GM19463 (cell line): Measurements from ENCODE around the gene DLG5.
"Not testable (repeated sequence)": the region's sequence is repeated elsewhere in the genome, so short reads cannot be mapped to it uniquely, and the experiment has no call there.

Source experiments
- ATAC-seq: cut with Tn5 transposase; IDR thresholded peaks from one replicate; pipeline ENCODE4 v1.9.1; 2021; ENCODE audit warnings: mild to moderate bottlenecking, moderate library complexity; ENCODE audit not compliant: unreplicated experiment

Gene DLG5

GRCh38 chr10:77773631-77774426, 152.7 kb downstream of the DLG5 start:
- no peak for ATAC-seq

DNA sequence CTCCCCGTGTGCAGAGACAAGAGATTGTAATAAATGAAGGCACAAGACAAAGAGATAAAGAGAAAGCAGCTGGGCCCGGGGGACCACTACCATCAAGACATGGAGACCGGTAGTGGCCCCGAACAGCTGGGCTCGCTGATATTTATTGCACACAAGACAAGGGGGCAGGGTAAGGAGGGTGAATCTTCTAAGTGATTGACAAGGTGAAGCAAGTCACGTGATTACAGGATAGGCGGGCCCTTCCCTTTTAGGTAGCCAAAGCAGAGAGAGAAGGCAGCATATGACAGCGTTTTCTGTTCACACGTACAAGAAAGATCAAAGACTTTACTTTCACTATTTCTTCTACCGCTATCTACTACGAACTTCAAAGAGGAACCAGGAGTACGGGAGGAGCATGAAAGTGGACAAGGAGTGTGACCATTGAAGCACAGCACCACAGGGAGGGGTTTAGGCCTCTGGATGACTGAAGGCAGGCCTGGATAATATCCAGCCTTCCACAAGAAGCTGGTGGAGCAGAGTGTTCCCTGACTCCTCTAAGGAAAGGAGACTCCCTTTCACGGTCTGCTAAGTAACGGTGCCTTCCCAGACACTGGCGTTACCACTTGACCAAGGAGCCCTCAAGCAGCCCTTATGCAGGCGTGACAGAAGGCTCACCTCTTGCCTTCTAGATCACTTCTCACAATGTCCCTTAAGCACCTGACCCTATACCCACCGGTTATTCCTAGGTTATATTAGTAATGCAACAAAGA, 153.5 kb downstream of the DLG5 start:
- ATAC-seq = not testable (repeated sequence)

DNA sequence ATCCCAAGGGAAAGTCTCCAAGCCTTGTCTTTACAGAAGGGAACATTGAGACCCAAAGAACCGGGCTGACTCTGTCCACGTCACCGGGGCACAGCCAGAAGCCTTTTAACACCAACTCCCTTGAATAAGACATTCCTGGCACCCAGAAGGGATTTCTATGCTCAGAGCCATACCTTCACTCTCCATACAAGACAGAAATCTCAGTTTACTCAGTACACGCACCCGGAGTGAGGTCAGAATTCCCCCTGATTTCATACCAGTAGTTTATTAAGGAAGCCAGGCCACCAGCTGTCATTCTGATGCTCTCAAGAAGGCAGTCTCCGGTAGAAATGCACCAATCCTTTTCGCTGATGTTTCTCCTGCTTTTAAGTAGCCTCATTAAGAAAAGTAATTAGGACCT, 154.7 kb downstream of the DLG5 start:
- no peak for ATAC-seq

DNA sequence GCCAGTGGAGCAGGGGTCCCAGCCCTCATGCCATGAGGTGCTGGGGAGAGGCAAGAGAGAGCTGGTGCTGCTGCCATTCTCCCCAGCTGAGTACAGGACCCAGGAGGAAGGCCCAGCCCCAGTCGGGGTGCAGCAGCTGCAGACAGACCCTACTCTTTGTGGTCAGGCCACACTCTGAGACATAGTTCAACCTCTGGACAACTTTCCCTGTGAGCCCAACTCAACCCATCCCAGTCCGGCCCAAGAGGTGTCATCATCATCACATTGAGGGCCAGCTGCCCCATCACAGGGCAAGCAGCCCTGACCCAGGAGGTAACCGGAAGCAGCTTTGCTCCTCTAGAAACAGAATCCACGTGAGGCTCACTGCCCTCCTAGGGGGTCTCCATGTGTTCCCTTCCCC, 155.1 kb downstream of the DLG5 start:
- no peak for ATAC-seq

DNA sequence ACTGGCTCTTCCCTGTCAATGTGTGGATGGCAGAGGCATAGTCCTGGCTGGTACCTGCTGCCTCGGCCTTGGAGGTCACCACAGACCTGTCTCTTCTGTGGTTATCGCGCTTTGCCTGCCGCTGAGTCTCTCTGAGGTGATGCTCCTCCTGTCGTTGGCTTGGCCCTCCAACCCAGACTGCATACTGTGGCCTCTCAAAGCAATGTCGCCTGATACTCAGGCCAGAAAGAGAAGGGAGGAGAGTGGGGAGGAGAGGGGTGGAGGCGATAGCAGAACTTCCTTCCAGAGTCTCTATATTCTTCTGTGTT, 155.7 kb downstream of the DLG5 start:
- ATAC-seq = no peak

DNA sequence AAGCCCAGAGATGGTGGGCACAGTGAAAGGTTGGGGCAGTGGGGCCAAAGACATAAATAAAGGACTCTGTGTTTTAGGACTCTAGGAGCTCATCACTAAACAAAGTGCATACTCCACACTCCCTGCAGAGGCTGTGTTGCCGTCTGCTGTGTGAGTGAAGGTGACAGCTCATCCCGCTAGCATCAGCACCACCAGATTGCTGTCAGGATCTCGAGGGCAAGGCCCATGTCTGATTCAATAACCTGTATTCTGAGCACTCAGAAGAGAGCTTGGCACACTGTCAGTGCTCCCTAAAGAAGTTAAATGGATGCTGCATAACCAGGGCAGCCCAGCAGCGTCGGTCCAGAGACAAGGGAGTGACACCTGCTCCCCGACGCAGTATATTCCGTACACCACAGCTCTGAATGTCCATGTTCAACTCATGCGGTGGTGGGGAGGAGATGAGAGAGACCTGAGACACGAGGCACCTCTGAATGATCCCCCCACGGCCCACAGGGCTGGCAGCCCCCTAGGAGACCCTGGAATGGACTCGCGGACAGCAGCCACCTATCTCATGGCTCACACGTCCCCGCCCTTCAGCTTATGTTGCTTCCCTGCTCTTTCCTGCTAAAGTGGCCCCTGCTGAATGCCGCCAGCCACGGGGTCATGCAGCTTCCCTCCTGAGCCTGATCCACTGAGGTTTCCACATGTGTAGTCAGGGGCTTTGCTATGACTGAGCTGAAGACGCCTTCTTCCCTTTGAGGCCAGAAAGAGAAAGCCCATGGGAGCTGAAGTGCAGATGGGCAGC, 156.3 kb downstream of the DLG5 start:
- no peak for ATAC-seq

DNA sequence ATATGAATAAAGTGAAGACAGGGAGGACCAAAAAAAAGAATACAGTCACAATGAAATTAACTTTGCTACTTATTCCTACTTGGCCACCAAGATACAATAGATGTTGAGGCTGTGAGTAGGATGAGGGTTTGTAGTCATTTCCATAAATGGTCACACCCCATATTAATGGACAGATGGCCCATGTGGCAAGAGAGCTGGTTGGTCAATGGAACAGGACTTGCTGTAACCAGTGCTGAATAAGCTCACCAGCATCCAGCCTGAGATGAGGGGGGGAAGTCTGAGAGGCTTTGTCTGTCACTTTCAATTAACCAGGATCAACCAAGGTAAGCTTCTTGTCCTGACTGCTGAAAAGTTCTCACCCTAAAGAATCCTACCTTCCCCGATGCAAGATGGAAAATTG, 158.5 kb downstream of the DLG5 start:
- ATAC-seq = no peak

DNA sequence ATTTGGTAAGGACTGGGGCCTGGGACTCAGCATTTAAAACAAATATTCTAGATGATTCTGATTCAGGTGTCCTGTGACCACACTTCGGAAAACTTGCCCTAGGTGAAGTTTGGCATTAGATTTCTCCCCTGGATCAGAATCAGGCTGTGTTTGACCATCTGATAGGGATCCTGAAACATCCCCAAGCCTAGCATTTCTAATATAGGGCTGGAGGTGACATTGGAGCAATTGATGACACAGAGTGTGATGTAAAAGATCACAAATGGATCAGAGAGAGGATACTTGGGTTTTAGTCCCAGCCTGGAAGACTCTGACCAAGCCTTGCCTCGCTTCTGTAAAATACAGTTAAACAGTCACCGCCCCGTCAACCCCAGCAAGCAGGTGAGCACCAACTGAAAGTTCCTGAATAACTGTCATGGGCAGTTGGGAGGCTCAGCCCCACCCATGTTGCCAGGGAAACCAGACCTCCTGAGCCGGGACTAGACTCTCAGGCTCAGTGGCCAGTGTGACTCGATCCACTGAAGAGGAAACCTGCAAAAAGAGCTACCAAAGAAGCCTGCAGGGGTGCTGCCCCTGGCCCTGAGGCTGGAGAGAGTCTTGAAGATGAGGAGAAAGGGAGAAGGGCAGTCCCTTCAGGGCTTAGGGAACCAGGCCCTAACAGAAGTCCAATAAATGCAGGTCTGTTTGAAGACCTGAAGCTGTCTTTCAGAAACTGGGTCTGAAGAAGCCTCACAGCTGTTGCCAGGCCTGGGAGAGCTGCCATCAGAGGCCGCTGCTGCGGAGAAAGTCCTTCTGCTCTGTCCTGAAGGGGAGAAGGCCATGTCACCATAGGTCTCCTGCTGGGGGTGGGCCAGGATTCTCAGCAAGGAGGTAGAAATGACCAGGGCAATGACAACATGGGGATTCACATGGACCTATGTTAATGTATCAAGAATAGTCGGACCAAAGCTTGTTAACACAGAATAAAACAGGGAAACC, 162.8 kb downstream of the DLG5 start:
- no peak for ATAC-seq

DNA sequence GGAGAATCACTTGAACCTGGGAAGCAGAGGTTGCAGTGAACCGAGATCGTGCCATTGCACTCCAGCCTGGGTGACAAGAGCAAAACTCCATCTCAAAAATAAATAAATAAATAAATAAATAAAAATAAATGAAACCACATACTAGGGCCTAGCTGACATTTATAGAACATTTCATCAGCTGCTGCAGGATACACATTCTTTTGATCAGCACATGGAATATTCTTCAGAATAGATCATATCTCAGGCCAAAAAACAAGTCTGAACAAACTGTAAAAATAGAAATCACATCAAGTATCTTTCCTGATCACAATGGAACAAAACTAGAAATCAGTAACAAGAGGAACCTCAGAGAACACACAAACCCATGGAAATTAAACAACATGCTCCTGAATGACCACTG, 168.1 kb downstream of the DLG5 start:
- not testable (repeated sequence) for ATAC-seq

DNA sequence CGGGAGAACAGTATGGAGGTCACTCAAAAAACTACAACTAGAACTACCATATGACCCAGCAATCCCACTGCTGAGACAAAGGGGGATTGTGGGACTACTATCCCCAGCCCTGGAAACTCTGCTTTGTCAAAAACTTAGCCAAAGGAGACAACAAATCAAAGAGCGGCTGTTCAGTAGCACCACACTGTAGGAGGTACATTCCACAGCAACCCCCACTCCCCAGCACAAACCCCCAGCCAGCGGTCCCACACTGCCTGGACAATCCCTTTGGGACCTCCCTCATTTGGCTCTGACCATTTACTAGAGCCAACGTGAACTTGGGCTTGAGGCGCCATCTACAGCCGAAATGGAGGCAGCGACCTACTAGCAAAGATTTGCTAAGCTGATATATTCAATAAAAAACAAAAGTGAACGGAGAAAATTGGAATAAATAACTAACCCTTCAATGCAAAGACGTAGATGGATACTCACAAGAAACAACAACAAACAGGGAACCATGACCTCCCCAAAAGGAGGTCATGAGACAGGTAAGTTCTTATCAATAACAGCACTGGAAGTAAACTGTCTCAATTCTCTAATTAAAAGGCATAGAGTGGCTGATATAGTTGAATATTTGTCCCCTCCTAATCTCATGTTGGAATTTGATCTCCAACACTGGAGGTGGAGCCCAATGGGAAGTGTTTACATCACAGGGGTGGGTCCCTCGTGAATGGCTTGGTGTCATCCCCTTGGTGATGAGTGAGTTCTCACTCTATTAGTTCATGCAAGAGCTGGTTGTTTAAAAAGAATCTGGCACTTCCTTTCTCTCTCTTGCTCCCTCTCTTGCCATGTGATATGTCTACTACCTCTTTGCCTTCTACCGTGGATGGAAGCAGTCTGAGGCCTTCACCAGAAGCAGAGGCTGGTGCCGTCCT, 170.0 kb downstream of the DLG5 start:
- no peak for ATAC-seq

DNA sequence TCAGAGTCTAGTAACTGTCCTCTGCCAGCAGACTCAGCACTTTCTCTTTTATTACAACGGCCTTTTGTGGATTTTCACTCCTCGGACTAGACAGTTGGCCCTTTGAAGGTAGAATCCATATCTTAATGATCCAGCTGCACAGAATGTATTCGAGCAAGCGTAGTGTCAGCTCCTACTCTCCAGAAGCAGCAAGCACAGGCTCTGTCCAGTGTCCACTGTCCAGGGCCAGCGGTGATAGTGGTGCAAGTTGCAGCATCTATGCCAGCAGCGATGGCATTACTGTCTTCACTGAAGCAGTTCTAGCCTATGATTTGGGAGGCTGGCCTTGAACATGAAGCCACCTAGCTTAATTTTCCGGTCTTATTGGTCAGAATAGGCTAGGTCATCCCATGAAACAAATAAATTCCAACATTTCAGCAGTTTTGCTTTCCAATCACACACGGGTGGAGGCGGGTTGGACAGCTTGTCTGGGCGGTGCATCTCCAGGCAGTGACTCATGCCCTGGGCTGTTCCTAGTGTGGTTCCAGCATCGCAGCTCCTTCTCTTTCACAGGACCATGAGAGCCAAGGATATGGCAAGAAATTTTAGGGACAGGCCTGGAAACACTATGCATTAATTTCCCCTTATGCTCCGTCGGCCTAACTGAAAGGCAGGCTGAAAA, 180.4 kb downstream of the DLG5 start:
- ATAC-seq = no peak

- no peak for ATAC-seq
Observed at GRCh38 chr10:77744245-77744644, 182.3 kb downstream of the DLG5 start.

DNA sequence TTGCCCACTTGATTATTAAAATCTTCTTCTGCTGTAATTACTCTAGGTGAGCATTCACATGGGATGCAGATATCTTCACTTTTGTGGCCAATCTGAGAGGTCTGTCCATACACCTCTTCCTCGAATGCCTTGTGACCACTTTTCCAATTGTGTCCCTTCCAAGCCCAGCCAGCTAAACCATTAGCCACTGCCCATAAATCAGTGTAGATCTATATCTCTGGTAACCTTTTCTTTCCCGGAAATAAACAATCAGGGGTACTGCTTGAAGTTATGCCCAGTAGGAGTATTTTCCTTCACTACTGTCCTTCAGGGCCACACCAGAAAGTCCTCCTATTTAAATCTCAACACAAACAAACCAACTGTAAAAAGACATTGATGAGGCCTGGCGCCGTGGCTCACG, 184.4 kb downstream of the DLG5 start:
- ATAC-seq = no peak

- ATAC-seq = no peak
Observed at GRCh38 chr10:77741746-77742145, 184.8 kb downstream of the DLG5 start.
